ENCODE data around the gene BRINP2. TPM values are rescaled to one million over a fixed set of nuclear protein-coding genes. Genes with fewer than 3 reads are reported as not detected.
A peak's percentile ranks its signal among the peaks of the same experiment; 100 is the strongest.

Gene BRINP2
- total and polyA plus RNA-seq, 2 of the 13 experiments (the other 11 are each of a cell fraction or from before 2014, with no cell fraction given) = 0.08 to 0.20 TPM

GRCh38 chr1:177228693-177229065, 57.9 kb downstream of the BRINP2 start:
- DNase-seq (ENCODE audit: low spot score) (no peak), ATAC-seq (0 out of 3 replicates have a peak, but pooled peaks have one; percentile 33), FAIRE-seq (no peak)
- no peaks in the 10 kb centered on the region for H3K36me3 ChIP-seq (replicated peaks in 1 of 2; ENCODE audit: control insufficient read depth in 1 of 2, insufficient read depth in 2 of 2, low read length in 2 of 2)
- in situ Hi-C loops (cut with HindIII; ENCODE audit: extremely low pct_ligation_motif_present, low pct_unique_long_range_greater_than_20kb) = no loop called here
- H3K4me2 ChIP-seq (ENCODE audit: low read depth, low read length) = no peak overlapping the region
- H3K27ac ChIP-seq (ENCODE audit: extremely low read length, insufficient read depth, low read length) = no peak overlapping the region
- H2AFZ ChIP-seq (ENCODE audit: low read length) = no peak overlapping the region
- H3K9me3 ChIP-seq (ENCODE audit: low read length) = no peaks in the 10 kb centered on the region
- BruUV-seq (replicated peaks) = no TSS peak
- no peaks in the 10 kb centered on the region for H3K79me2 ChIP-seq (ENCODE audit: insufficient read depth, low read length)
- no peaks in the 10 kb centered on the region for H4K20me1 ChIP-seq (ENCODE audit: insufficient read depth, low read length)
- no peak overlapping the region for H3K9ac ChIP-seq (ENCODE audit: insufficient read depth, low read depth, low read length)
- POLR2A ChIA-PET = no interaction called here
- intact Hi-C loops (cut with micrococcal nuclease; ENCODE audit: unreplicated experiment) = no loop called here
- no peak overlapping the region for H3K4me3 ChIP-seq (replicated peaks in 1 of 3; ENCODE audit: insufficient read depth in 1 of 3, low read depth in 2 of 3, low read length in 3 of 3)
- 10% methylated on average over 4 of the region's 4 CpGs for WGBS (ENCODE audit: low lambda C conversion rate)
- CTCF ChIA-PET (ENCODE audit: low intra/inter-chr PET ratio, low total read pairs) = no interaction called here
- TF ChIP-seq ZNF660 (CRISPR knock-in tag; IDR thresholded peaks at IDR 0.05; ENCODE audit: borderline replicate concordance, low read depth) (no peak), ZSCAN9 (CRISPR knock-in tag; IDR thresholded peaks at IDR 0.05; ENCODE audit: borderline replicate concordance) (no peak), ZNF790 (CRISPR knock-in tag; IDR thresholded peaks at IDR 0.05; ENCODE audit: borderline replicate concordance) (no peak), ZNF7 (CRISPR knock-in tag; IDR thresholded peaks at IDR 0.05) (no peak), ZMAT5 (CRISPR knock-in tag; IDR thresholded peaks at IDR 0.05; ENCODE audit: borderline replicate concordance, low read depth) (no peak), ZNF83 (CRISPR knock-in tag; IDR thresholded peaks at IDR 0.05; ENCODE audit: borderline replicate concordance) (no peak), TOE1 (CRISPR knock-in tag; IDR thresholded peaks at IDR 0.05) (no peak), ZNF576 (CRISPR knock-in tag; IDR thresholded peaks at IDR 0.05) (no peak), MTF1 (CRISPR knock-in tag; IDR thresholded peaks at IDR 0.05) (no peak), ZNF256 (CRISPR knock-in tag; conservative IDR thresholded peaks at IDR 0.05) (no peak), ZNF652 (CRISPR knock-in tag; IDR thresholded peaks at IDR 0.05; ENCODE audit: borderline replicate concordance, low read depth) (no peak), AHDC1 (CRISPR knock-in tag; IDR thresholded peaks at IDR 0.05; ENCODE audit: borderline replicate concordance) (no peak), NCOA5 (CRISPR knock-in tag; IDR thresholded peaks at IDR 0.05) (no peak), HBP1 (CRISPR knock-in tag; IDR thresholded peaks at IDR 0.05; ENCODE audit: low read depth) (no peak), MED8 (CRISPR knock-in tag; IDR thresholded peaks at IDR 0.05; ENCODE audit: insufficient replicate concordance) (no peak), HES4 (CRISPR knock-in tag; IDR thresholded peaks at IDR 0.05; ENCODE audit: borderline replicate concordance) (no peak), MIER3 (CRISPR knock-in tag; IDR thresholded peaks at IDR 0.05; ENCODE audit: borderline replicate concordance) (no peak)
- H3K4me1 ChIP-seq (ENCODE audit: insufficient read depth, low read length) = no peaks in the 10 kb centered on the region
- no peaks in the 10 kb centered on the region; a peak in 1 of 5 replicates for H3K27me3 ChIP-seq (ENCODE audit: control insufficient read depth in 1 of 2, insufficient read depth in 2 of 2, low read length in 2 of 2)
